Activated CD4-positive, alpha-beta T cell treated with anti-CD3 and anti-CD28 coated beads for 36 hours (primary cell): ENCODE data around the gene EMB. TPM values are rescaled to one million over a fixed set of nuclear protein-coding genes. Genes with fewer than 3 reads are reported as not detected.
"Not testable (repeated sequence)": the region's sequence is repeated elsewhere in the genome, so short reads cannot be mapped to it uniquely, and the experiment has no call there.

Source experiments
- ATAC-seq: fragments of 200-7000 bp; cut with Tn5 transposase; one replicate; pipeline ENCODE4 v1.10.0; 2021; ENCODE audit warnings: mild to moderate bottlenecking, moderate library complexity
- CTCF ChIA-PET: fragments of 350-600 bp; sonication (Branson Sonifier 250); formaldehyde crosslinking; loops from one replicate; lab custom pipeline; 2021; ENCODE audit warnings: antibody characterized with exemption; lab: Charles Lee
- POLR2A ChIA-PET: fragments of 350-600 bp; sonication (Branson Sonifier 250); formaldehyde crosslinking; loops from one replicate; lab custom pipeline; 2021; ENCODE audit warnings: antibody characterized with exemption, inconsistent platforms; lab: Charles Lee
- DNase-seq: peaks from one replicate; pipeline ENCODE4 v3.0.0-alpha.2; 2020
- H3K27ac Mint-ChIP-seq: one replicate; pipeline ENCODE4 v1.8.0; 2021; ENCODE audit warnings: mixed read lengths
- H3K27me3 Mint-ChIP-seq: one replicate; pipeline ENCODE4 v1.8.0; 2021; ENCODE audit warnings: mixed read lengths
- H3K36me3 Mint-ChIP-seq: one replicate; pipeline ENCODE4 v1.8.0; 2021; ENCODE audit warnings: low read depth, mixed read lengths
- H3K4me1 Mint-ChIP-seq: one replicate; pipeline ENCODE4 v1.8.0; 2021; ENCODE audit warnings: mixed read lengths
- H3K4me3 Mint-ChIP-seq: one replicate; pipeline ENCODE4 v1.8.0; 2021; ENCODE audit warnings: mild to moderate bottlenecking, moderate library complexity, mixed read lengths
- H3K9me3 Mint-ChIP-seq: one replicate; pipeline ENCODE4 v1.8.0; 2021; ENCODE audit warnings: low read depth, mixed read lengths
- intact Hi-C, 2 experiments: fragments of 100-400 bp; cut with DNase I in 1 of 2; cut with micrococcal nuclease in 1 of 2; formaldehyde crosslinking; loops; one replicate each; pipeline versions ENCODE4 v1.14.2 to v1.15.1; 2022 to 2024; cut with DNase I, micrococcal nuclease
- total RNA-seq, 2 experiments: library from RNA; stranded (reverse); gene quantifications; one replicate each; pipeline ENCODE4 v1.2.3, GENCODE V29; 2021

Gene EMB, protein sequence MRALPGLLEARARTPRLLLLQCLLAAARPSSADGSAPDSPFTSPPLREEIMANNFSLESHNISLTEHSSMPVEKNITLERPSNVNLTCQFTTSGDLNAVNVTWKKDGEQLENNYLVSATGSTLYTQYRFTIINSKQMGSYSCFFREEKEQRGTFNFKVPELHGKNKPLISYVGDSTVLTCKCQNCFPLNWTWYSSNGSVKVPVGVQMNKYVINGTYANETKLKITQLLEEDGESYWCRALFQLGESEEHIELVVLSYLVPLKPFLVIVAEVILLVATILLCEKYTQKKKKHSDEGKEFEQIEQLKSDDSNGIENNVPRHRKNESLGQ
- total RNA-seq = 10 to 100 TPM; 37.4 to 53.0 TPM

GRCh38 chr5:50440651-50441492, at the start of gene EMB:
TSS of gene EMB (minus strand) at chr5:50441288. CDS start at chr5:50441151, 137 bp downstream.
- intact Hi-C loops = loop anchor here (1.0 to 5.0 kb wide), 7 partner anchors 154 to 310 kb away; partner anchors contain the start of gene PARP8 (in 1 of the 2)
- no peaks in the 10 kb centered on the region for H3K27me3 Mint-ChIP-seq
- DNase-seq = peak; percentile 89
- peak; percentile 78 for ATAC-seq
- H3K36me3 Mint-ChIP-seq = peaks cover 12% of the 10 kb centered on the region
- H3K27ac Mint-ChIP-seq = peak within 1 kb of the TSS; percentile 93
- peaks cover 69% of the 10 kb centered on the region for H3K4me1 Mint-ChIP-seq
- CTCF ChIA-PET = interaction anchor here (0.7 to 1.5 kb wide), 5 partner anchors 11 to 311 kb away, joined by 3 to 4 read pairs (median 3); no protein-coding TSS in a partner anchor
- peak within 1 kb of the TSS; percentile 90 for H3K4me3 Mint-ChIP-seq
- POLR2A ChIA-PET = interaction anchor here (0.6 to 1.1 kb wide), 4 partner anchors 12 to 276 kb away, joined by 3 to 5 read pairs (median 4); no protein-coding TSS in a partner anchor
- no peaks in the 10 kb centered on the region for H3K9me3 Mint-ChIP-seq

DNA sequence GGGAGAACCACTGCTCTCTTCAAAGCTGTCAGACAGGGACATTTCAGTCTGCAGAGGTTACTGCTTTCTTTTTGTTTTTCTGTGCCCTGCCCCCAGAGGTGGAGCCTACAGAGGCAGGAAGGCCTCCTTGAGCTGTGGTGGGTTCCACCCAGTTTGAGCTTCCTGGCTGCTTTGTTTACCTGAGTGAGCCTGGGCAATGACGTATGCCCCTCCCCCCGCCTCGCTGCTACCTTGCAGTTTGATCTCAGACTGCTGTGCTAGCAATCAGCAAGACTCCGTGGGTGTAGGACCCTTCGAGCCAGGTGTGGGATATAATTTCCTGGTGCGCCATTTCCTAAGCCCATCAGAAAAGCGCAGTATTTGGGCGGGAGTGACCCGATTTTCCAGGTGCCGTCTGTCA, 48.4 kb upstream of the EMB start:
- peaks cover 17% of the 10 kb centered on the region for H3K9me3 Mint-ChIP-seq
- CTCF ChIA-PET = interaction anchor here (0.8 kb wide), 1 partner anchor 84 kb away, joined by 3 read pairs; no protein-coding TSS in a partner anchor
- DNase-seq, H3K27ac Mint-ChIP-seq, POLR2A ChIA-PET, H3K27me3 Mint-ChIP-seq, H3K4me3 Mint-ChIP-seq, intact Hi-C loops, H3K36me3 Mint-ChIP-seq, ATAC-seq, H3K4me1 Mint-ChIP-seq: not testable (repeated sequence)

DNA sequence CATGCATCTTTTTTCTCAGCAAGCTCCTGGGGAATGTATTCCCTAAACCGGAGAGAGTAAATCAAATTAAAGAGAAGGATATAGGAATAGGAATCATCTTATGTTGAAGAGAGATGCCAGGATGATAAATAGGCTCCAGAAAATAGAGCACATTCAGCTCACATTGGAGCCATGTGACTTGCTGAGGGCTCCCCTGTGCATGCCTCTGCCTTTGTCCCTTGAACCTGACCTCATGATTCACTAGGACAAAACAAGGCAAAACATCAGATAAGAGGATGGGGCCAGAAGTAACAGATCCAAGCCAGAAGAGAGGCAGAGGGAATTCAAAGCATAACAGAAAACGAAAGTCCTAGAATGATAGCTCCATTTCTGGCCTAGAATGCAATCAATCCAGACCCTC, 37.7 kb upstream of the EMB start:
- H3K27me3 Mint-ChIP-seq, H3K36me3 Mint-ChIP-seq, CTCF ChIA-PET, DNase-seq, H3K9me3 Mint-ChIP-seq, H3K27ac Mint-ChIP-seq, intact Hi-C loops, H3K4me3 Mint-ChIP-seq, H3K4me1 Mint-ChIP-seq, ATAC-seq: not testable (repeated sequence)
- POLR2A ChIA-PET = interaction anchor here (0.7 kb wide), 1 partner anchor 127 kb away, joined by 3 read pairs; no protein-coding TSS in a partner anchor

GRCh38 chr5:50476549-50476948, 35.5 kb upstream of the EMB start:
- H3K36me3 Mint-ChIP-seq = no peaks in the 10 kb centered on the region
- H3K4me3 Mint-ChIP-seq = no peak overlapping the region
- POLR2A ChIA-PET = no interaction called here
- no peak overlapping the region for H3K27ac Mint-ChIP-seq
- no peaks in the 10 kb centered on the region for H3K27me3 Mint-ChIP-seq
- H3K4me1 Mint-ChIP-seq = peaks cover 9% of the 10 kb centered on the region
- CTCF ChIA-PET = no interaction called here
- no peak for ATAC-seq
- intact Hi-C loops = no loop called here
- no peak for DNase-seq
- H3K9me3 Mint-ChIP-seq = peaks cover 7% of the 10 kb centered on the region

DNA sequence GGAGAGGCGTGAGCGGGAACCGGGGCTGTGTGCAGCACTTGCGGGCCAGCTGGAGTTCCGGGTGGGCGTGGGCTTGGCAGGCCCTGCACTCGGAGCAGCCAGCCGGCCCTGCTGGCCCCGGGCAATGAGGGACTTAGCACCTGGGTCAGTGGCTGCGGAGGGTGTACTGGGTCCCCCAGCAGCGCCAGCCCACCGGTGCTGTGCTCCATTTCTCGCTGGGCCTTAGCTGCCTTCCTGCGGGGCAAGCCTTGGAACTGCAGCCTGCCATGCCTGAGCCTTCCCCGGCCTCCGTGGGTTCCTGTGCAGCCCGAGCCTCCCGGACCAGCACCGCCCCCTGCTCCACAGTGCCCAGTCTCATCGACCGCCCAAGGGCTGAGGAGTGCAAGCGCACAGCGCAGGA, 23.9 kb upstream of the EMB start:
- H3K27ac Mint-ChIP-seq, ATAC-seq, DNase-seq, H3K36me3 Mint-ChIP-seq, H3K27me3 Mint-ChIP-seq, CTCF ChIA-PET, H3K4me1 Mint-ChIP-seq, H3K4me3 Mint-ChIP-seq, intact Hi-C loops, POLR2A ChIA-PET: not testable (repeated sequence)
- peaks cover 18% of the 10 kb centered on the region for H3K9me3 Mint-ChIP-seq

- Mint-ChIP-seq H3K4me3 (no peak overlapping the region), H3K9me3 (peaks cover 13% of the 10 kb centered on the region), H3K36me3 (no peaks in the 10 kb centered on the region), H3K27ac (no peak overlapping the region), H3K4me1 (peaks cover 4% of the 10 kb centered on the region), H3K27me3 (no peaks in the 10 kb centered on the region)
- ATAC-seq (no peak), DNase-seq (no peak)
- intact Hi-C loops = no loop called here
- CTCF ChIA-PET = interaction anchor here (0.8 kb wide), 1 partner anchor 8 kb away, joined by 3 read pairs; no protein-coding TSS in a partner anchor
- POLR2A ChIA-PET = no interaction called here
Measured at GRCh38 chr5:50463726-50464125, 22.6 kb upstream of the EMB start.

DNA sequence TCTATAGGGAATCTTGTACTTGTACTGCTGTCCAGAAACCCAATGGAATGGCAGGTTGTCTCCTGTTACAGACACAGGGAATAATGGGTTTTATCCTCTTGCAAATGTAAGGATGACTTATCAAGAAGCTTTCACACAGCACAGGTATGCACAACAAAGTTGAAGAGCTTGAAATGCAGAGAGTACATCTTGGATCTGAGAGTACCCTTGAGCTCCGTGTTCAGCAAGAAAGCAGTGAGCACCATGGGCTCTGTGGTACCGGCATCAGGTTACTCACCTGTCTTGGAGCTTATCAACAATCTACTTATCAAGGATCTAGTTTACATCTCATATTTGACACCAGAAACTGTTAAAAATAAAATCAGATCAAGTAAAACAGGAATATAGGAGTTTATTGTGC, 22.0 kb upstream of the EMB start:
- CTCF ChIA-PET = interaction anchor here (0.8 kb wide), 1 partner anchor 9 kb away, joined by 3 read pairs; no protein-coding TSS in a partner anchor
- no peak overlapping the region for H3K4me3 Mint-ChIP-seq

GRCh38 chr5:50462579-50462978, 21.5 kb upstream of the EMB start:
- CTCF ChIA-PET = interaction anchor here (0.8 kb wide), 1 partner anchor 9 kb away, joined by 3 read pairs; no protein-coding TSS in a partner anchor
- H3K27me3 Mint-ChIP-seq, DNase-seq, H3K36me3 Mint-ChIP-seq, H3K27ac Mint-ChIP-seq, H3K4me3 Mint-ChIP-seq, H3K4me1 Mint-ChIP-seq, intact Hi-C loops, H3K9me3 Mint-ChIP-seq, ATAC-seq, POLR2A ChIA-PET: not testable (repeated sequence)

More for the DNA sequence above, 22.0 kb upstream of the EMB start:
- DNase-seq (no peak), ATAC-seq (no peak)
- intact Hi-C loops = no loop called here
- Mint-ChIP-seq H3K36me3 (no peaks in the 10 kb centered on the region), H3K9me3 (peaks cover 7% of the 10 kb centered on the region), H3K4me1 (peaks cover 6% of the 10 kb centered on the region), H3K27me3 (no peaks in the 10 kb centered on the region), H3K27ac (no peak overlapping the region)
- POLR2A ChIA-PET = no interaction called here

DNA sequence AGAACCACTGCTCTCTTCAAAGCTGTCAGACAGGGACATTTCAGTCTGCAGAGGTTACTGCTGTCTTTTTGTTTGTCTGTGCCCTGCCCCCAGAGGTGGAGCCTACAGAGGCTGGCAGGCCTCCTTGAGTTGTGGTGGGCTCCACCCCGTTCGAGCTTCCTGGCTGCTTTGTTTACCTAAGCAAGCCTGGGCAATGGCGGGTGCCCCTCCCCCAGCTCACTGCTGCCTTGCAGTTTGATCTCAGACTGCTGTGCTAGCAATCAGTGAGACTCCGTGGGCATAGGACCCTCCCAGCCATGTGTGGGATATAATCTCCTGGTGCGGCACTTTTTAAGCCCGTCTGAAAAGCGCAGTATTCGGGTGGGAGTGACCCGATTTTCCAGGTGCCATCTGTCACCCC, 17.3 kb upstream of the EMB start:
- Mint-ChIP-seq H3K9me3 (peaks cover 18% of the 10 kb centered on the region), H3K4me1 (peaks cover 10% of the 10 kb centered on the region)
- intact Hi-C loops, POLR2A ChIA-PET, H3K4me3 Mint-ChIP-seq, H3K27ac Mint-ChIP-seq, CTCF ChIA-PET, DNase-seq, H3K36me3 Mint-ChIP-seq, H3K27me3 Mint-ChIP-seq, ATAC-seq: not testable (repeated sequence)

DNA sequence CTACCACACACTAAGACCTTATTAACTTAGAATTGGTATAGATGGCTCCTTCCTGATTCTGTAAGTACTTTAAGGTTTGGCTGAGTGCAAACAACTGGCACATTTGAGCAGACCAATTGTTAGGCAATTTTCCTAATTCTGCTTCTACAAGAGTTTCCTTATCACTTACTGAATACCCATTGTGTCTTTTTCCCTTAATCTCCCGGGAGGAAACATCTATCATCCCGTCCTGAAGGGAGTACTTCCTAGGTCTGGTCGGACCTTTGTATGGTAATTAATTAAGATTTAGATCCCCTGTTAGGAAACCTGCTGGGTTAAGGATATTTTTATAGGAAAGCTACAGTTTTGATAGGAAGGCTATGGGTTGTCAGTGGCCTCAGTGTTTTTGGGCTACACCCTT, 8.2 kb upstream of the EMB start:
- H3K4me3 Mint-ChIP-seq, DNase-seq, H3K27ac Mint-ChIP-seq, H3K36me3 Mint-ChIP-seq, CTCF ChIA-PET, ATAC-seq, H3K27me3 Mint-ChIP-seq, POLR2A ChIA-PET: not testable (repeated sequence)
- peaks cover 15% of the 10 kb centered on the region for H3K9me3 Mint-ChIP-seq
- intact Hi-C loops = loop anchor here in 1 of 2 experiments (5.0 kb wide), 1 partner anchor 53 kb away; no protein-coding TSS in a partner anchor
- peaks cover 33% of the 10 kb centered on the region for H3K4me1 Mint-ChIP-seq

- no peaks in the 10 kb centered on the region for H3K27me3 Mint-ChIP-seq
- ChIA-PET CTCF (no interaction called here), POLR2A (no interaction called here)
- peaks cover 41% of the 10 kb centered on the region for H3K4me1 Mint-ChIP-seq
- no peak overlapping the region for H3K27ac Mint-ChIP-seq
- H3K36me3 Mint-ChIP-seq = peaks cover 4% of the 10 kb centered on the region
- DNase-seq = no peak
- intact Hi-C loops = loop anchor here in 1 of 2 experiments (5.0 kb wide), 1 partner anchor 54 kb away; no protein-coding TSS in a partner anchor
- ATAC-seq = no peak
- H3K9me3 Mint-ChIP-seq = peaks cover 9% of the 10 kb centered on the region
- H3K4me3 Mint-ChIP-seq = no peak overlapping the region
Measured at GRCh38 chr5:50447941-50448340, 6.9 kb upstream of the EMB start.
